Keratinocyte (primary cell): ENCODE measurements around the gene DMD.

Experiments used
- CTCF ChIP-seq, 3 experiments: IDR thresholded peaks in 1 of 3; conservative IDR thresholded peaks in 1 of 3; optimal IDR thresholded peaks in 1 of 3; 2 replicates in 2 of 3; 3 replicates in 1 of 3; pipeline versions ENCODE3 to v1.5.1; 2011; ENCODE audit warnings: low read length in 3 of 3, mild to moderate bottlenecking in 3 of 3, moderate library complexity in 2 of 3, control low read depth in 1 of 3, inconsistent platforms in 1 of 3; ENCODE audit not compliant: insufficient read depth in 2 of 3; ENCODE audit errors: extremely low read depth in 1 of 3
- EZH2 ChIP-seq: IDR thresholded peaks from one replicate; pipeline ENCODE4 v1.6.1; 2012; ENCODE audit warnings: inconsistent platforms, mild to moderate bottlenecking, low read length, moderate library complexity

- TF ChIP-seq CTCF (optimal IDR thresholded peaks at IDR 0.05 in 1 of 3, IDR thresholded peaks at IDR 0.05 in 1 of 3, conservative IDR thresholded peaks at IDR 0.05 in 1 of 3; ENCODE audit: extremely low read depth in 1 of 3, insufficient read depth in 2 of 3, low read length in 3 of 3) (no peak), EZH2 (no peak)
Measured at GRCh38 chrX:32010212-32010611, 1201.1 kb downstream of the DMD start.
